Gastroesophageal sphincter (tissue), 3 donors: ENCODE measurements around the gene IRF2.

Experiments
- CTCF ChIP-seq, 4 experiments: fragments of 200-600 bp in 2 of 4; fragments of 450-650 bp in 2 of 4; sonication (generic) in 1 of 4; IDR thresholded peaks; one replicate each; pipeline ENCODE4 v1.5.1; 2017 to 2019; ENCODE audit warnings: antibody characterized with exemption in 4 of 4, mild to moderate bottlenecking in 2 of 4, moderate library complexity in 2 of 4
- EP300 ChIP-seq: sonication (generic); formaldehyde crosslinking; IDR thresholded peaks from one replicate; pipeline ENCODE4 v1.6.1; 2017; ENCODE audit warnings: antibody characterized with exemption, mild to moderate bottlenecking
- POLR2A ChIP-seq, 2 donors: fragments of 450-650 bp; IDR thresholded peaks; one replicate each; pipeline ENCODE4 v1.6.1; 2017; ENCODE audit warnings: antibody characterized with exemption in 2 of 2, mild to moderate bottlenecking in 2 of 2, moderate library complexity in 1 of 2

GRCh38 chr4:184364100-184364921, 110.0 kb downstream of the IRF2 start:
- TF ChIP-seq CTCF (IDR thresholded peaks at IDR 0.05) (no peak), EP300 (no peak), POLR2A (IDR thresholded peaks at IDR 0.05) (no peak)
